Measurements from ENCODE around the gene LCORL. TPM values are rescaled to one million over a fixed set of nuclear protein-coding genes. Genes with fewer than 3 reads are reported as not detected.

The LCORL gene
- total RNA-seq, 1 experiment from 2014 or later = 15.5 TPM

DNA sequence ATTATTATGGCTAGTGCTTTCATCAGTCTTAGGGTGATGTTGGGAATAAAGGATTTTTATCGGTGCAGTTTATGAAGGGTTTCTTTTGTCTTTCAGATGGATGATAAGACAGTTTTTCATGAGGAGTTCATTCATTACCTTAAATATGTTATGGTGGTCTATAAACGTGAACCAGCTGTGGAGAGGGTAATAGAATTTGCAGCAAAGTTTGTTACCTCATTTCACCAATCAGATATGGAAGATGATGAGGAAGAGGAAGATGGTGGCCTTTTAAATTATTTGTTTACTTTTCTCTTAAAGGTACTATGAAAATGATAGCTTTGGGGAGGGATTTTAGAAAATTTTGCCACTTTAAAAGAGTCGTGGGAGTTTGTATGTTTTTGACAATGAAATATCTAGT, 209.4 kb downstream of the LCORL start:
- H3K4me1 Mint-ChIP-seq = peaks cover 30 to 33% of the 10 kb centered on the region in 2 experiments

More for the DNA sequence above, 209.4 kb downstream of the LCORL start:
- Histone ChIP-seq H2BK5ac (ENCODE audit: insufficient read length, low read length) (no peak overlapping the region), H3K4me2 (ENCODE audit: insufficient read depth, insufficient read length, low read length) (peak overlapping the region; percentile 29), H3T11ph (ENCODE audit: low read length) (no peak overlapping the region), H3K79me1 (ENCODE audit: insufficient read depth, low read depth, low read length, poor library complexity, severe bottlenecking) (peaks cover 5% of the 10 kb centered on the region), H2AK5ac (ENCODE audit: insufficient read length, low read length) (no peak overlapping the region), H3K9ac (ENCODE audit: extremely low read depth, insufficient read length, low read length) (peak overlapping the region; percentile 92), H2AFZ (ENCODE audit: low read length) (no peak overlapping the region), H4K20me1 (ENCODE audit: control insufficient read depth, insufficient read depth, insufficient read length) (no peaks in the 10 kb centered on the region), H3K4me1 (ENCODE audit: insufficient read depth, low read length) (peaks cover 2% of the 10 kb centered on the region; the same call in 1 of the 2 replicates), H3K4ac (ENCODE audit: low read depth, low read length) (no peak overlapping the region), H3K27ac (ENCODE audit: insufficient read length, low read depth, low read length) (no peak overlapping the region), H3K27me3 (ENCODE audit: insufficient read depth, low read length) (no peaks in the 10 kb centered on the region), H4K91ac (ENCODE audit: insufficient read length, low read depth, low read length) (no peak overlapping the region), H3K56ac (ENCODE audit: insufficient read length, low read depth, low read length) (no peak overlapping the region), H4K5ac (ENCODE audit: insufficient read length, low read depth, low read length) (no peak overlapping the region), H4K8ac (replicated peaks; ENCODE audit: insufficient read length, low read depth, low read length) (no peak overlapping the region), H2BK12ac (ENCODE audit: insufficient read length, low read depth, low read length) (no peak overlapping the region), H3K23me2 (ENCODE audit: insufficient read length, low read depth, low read length, poor library complexity, severe bottlenecking) (peaks cover 3% of the 10 kb centered on the region), H2BK20ac (ENCODE audit: low read depth, low read length, poor library complexity, severe bottlenecking) (no peak overlapping the region), H3K79me2 (ENCODE audit: insufficient read depth, low read length) (peaks cover 32% of the 10 kb centered on the region; the same call in 1 of the 2 replicates), H2BK120ac (ENCODE audit: low read depth, low read length, poor library complexity, severe bottlenecking) (no peak overlapping the region), H3K18ac (ENCODE audit: insufficient read length, low read depth, low read length) (no peak overlapping the region), H3K14ac (ENCODE audit: insufficient read depth, low read length) (no peak overlapping the region), H3K9me3 (ENCODE audit: control insufficient read depth, low read depth, low read length) (no peaks in the 10 kb centered on the region), H2BK15ac (ENCODE audit: low read depth, low read length) (no peak overlapping the region), H3K23ac (ENCODE audit: insufficient read length, low read depth, low read length) (no peak overlapping the region)
- peak overlapping the region; percentile 98 to 100 for H3K4me3 Mint-ChIP-seq
- H3K9me3 Mint-ChIP-seq = peaks cover 0 to 6% of the 10 kb centered on the region in 2 experiments; a peak in 1 of 5 replicates
- DNase-seq = no peak
- no peaks in the 10 kb centered on the region for H3K27me3 Mint-ChIP-seq (ENCODE audit: low read depth)
- no CpG with 5 or more reads among the region's 3 CpGs for WGBS (ENCODE audit: extremely low coverage, insufficient read length, low lambda C conversion rate)
- H3K36me3 Mint-ChIP-seq (ENCODE audit: insufficient read depth in 1 of 3, low read depth in 3 of 3) = peaks cover 36 to 67% (median 39%) of the 10 kb centered on the region in 3 experiments; a peak in 6 of 7 replicates
- no peak for TF ChIP-seq CTCF (conservative IDR thresholded peaks at IDR 0.05)
- peak overlapping the region in 2 of 3 experiments; percentile 25 to 37; a peak in 3 of 7 replicates for H3K27ac Mint-ChIP-seq

All from H9 (cell line).